Spleen (tissue), 11 donors: Measurements from ENCODE around the gene EDC3. TPM values are rescaled to one million over a fixed set of nuclear protein-coding genes. Genes with fewer than 3 reads are reported as not detected.

Experiments
- DNase-seq: peaks from one replicate; pipeline ENCODE4 v3.0.0-alpha.2; 2020
- H3K27ac ChIP-seq, 8 donors: fragments of 200-600 bp; sonication (generic) in 7 of 8; 1 replicate in 4 of 8; 2 replicates in 4 of 8; pipeline versions ENCODE4 v1.5.0 to v1.8.0; 2016 to 2021; ENCODE audit warnings: inconsistent platforms in 4 of 8, mild to moderate bottlenecking in 4 of 8, moderate library complexity in 1 of 8
- H3K27me3 ChIP-seq, 7 donors: fragments of 200-600 bp; sonication (generic) in 6 of 7; replicated peaks in 1 of 7; 1 replicate in 4 of 7; 2 replicates in 3 of 7; pipeline versions ENCODE4 v1.5.0 to v1.8.0; 2016 to 2021; ENCODE audit warnings: inconsistent platforms in 3 of 7, mild to moderate bottlenecking in 1 of 7
- H3K36me3 ChIP-seq, 6 donors: fragments of 200-600 bp; sonication (generic) in 5 of 6; 1 replicate in 4 of 6; 2 replicates in 2 of 6; pipeline versions ENCODE4 v1.5.0 to v1.8.0; 2016 to 2021; ENCODE audit warnings: inconsistent platforms in 2 of 6
- H3K4me1 ChIP-seq, 6 donors: fragments of 200-600 bp; sonication (generic) in 5 of 6; 1 replicate in 3 of 6; 2 replicates in 3 of 6; pipeline versions ENCODE4 v1.5.0 to v1.8.0; 2016 to 2021; ENCODE audit warnings: inconsistent platforms in 3 of 6
- H3K4me3 ChIP-seq, 8 donors: fragments of 200-600 bp; sonication (generic) in 7 of 8; 1 replicate in 4 of 8; 2 replicates in 4 of 8; pipeline versions ENCODE4 v1.5.0 to v1.8.0; 2016 to 2021; ENCODE audit warnings: inconsistent platforms in 4 of 8, mild to moderate bottlenecking in 4 of 8, moderate library complexity in 2 of 8
- H3K9me3 ChIP-seq, 8 donors: fragments of 200-600 bp; sonication (generic) in 7 of 8; 1 replicate in 4 of 8; 2 replicates in 4 of 8; pipeline versions ENCODE4 v1.5.0 to v1.8.0; 2016 to 2021; ENCODE audit warnings: inconsistent platforms in 4 of 8
- POLR2A ChIP-seq, 3 donors: fragments of 450-650 bp; IDR thresholded peaks; one replicate each; pipeline ENCODE4 v1.5.1; 2017; ENCODE audit warnings: antibody characterized with exemption in 3 of 3, mild to moderate bottlenecking in 1 of 3
- POLR2AphosphoS5 ChIP-seq, 3 donors: sonication (generic); formaldehyde crosslinking; IDR thresholded peaks; one replicate each; pipeline ENCODE4 v1.5.1; 2017; ENCODE audit warnings: antibody characterized with exemption in 3 of 3
- WGBS, 5 donors: extraction: QIAGEN DNeasy Blood & Tissue Kit in 3 of 5; methylation state at CpG; one replicate each; pipeline versions ENCODE4 v1.1.5 to v1.1.7; 2013 to 2018; 5-methylcytosine and 5-hydroxymethylcytosine counted together
- intact Hi-C: fragments of 100-400 bp; cut with DNase I; formaldehyde crosslinking; loops from one replicate; pipeline ENCODE4 v1.15.0; 2023; ENCODE audit warnings: low total_unique reads
- polyA plus RNA-seq, 3 donors: library from polyadenylated mRNA; stranded (reverse); fragments of 200-250 nt; gene quantifications; one replicate each; pipeline ENCODE4 v1.2.1, GENCODE V29; 2013
- total RNA-seq, 7 donors: library from RNA; depleted of rRNA in 3 of 7; stranded (reverse); fragments of >200 nt in 3 of 7; fragmentation: NEBNext Ultra II Directional in 4 of 7; extraction: Animal tissue kit (Norgen Biotek cat#: 25700) in 4 of 7; gene quantifications; one replicate each; pipeline versions ENCODE4 v1.1.0 to v1.2.1, GENCODE V29; 2016 to 2021
- TF ChIP-seq, protein P1 (sequence below), 11 experiments: fragments of 200-600 bp in 7 of 11; fragments of 450-650 bp in 4 of 11; sonication (generic) in 4 of 11; IDR thresholded peaks in 8 of 11; conservative IDR thresholded peaks in 3 of 11; 1 replicate in 7 of 11; 2 replicates in 4 of 11; pipeline versions ENCODE4 v1.4.0 to v1.8.0; 2016 to 2021; ENCODE audit warnings: antibody characterized with exemption in 11 of 11, inconsistent platforms in 4 of 11, mild to moderate bottlenecking in 1 of 11
- donor health status: healthy with polysubstance abuse.
- donor health status: DM: no; HTN: no; CAD: no; lungs with moderate emphysema.
- donor health status: DM: no; HTN: no; CAD: no.
- donor health status: Bipolar disorder and iron deficiency.
- donor health status: healthy.
- donor health status: DM: no; HTN: no; CAD: no.
- donor health status: DM: yes; HTN: yes; CAD: no.

EDC3 gene
- total and polyA plus RNA-seq, 10 donors = 8.3 to 32.5 (median 17.9) TPM

GRCh38 chr15:74674161-74674560 lies 21.7 kb downstream of the EDC3 start:
- Histone ChIP-seq H3K9me3 (no peaks in the 10 kb centered on the region), H3K36me3 (peaks cover 0 to 58% (median 38%) of the 10 kb centered on the region in 6 donors), H3K4me3 (no peak overlapping the region), H3K27me3 (no peaks in the 10 kb centered on the region), H3K27ac (no peak overlapping the region), H3K4me1 (peaks cover 0 to 13% (median 0%) of the 10 kb centered on the region in 6 donors)
- no peak for DNase-seq
- 93 to 98% (median 96%) methylated on average over 3 of the region's 3 CpGs for WGBS, 5 donors
- no peak for TF ChIP-seq POLR2A (IDR thresholded peaks at IDR 0.05)
- TF ChIP-seq POLR2AphosphoS5 (IDR thresholded peaks at IDR 0.05) = no peak
- TF ChIP-seq, protein P1, sequence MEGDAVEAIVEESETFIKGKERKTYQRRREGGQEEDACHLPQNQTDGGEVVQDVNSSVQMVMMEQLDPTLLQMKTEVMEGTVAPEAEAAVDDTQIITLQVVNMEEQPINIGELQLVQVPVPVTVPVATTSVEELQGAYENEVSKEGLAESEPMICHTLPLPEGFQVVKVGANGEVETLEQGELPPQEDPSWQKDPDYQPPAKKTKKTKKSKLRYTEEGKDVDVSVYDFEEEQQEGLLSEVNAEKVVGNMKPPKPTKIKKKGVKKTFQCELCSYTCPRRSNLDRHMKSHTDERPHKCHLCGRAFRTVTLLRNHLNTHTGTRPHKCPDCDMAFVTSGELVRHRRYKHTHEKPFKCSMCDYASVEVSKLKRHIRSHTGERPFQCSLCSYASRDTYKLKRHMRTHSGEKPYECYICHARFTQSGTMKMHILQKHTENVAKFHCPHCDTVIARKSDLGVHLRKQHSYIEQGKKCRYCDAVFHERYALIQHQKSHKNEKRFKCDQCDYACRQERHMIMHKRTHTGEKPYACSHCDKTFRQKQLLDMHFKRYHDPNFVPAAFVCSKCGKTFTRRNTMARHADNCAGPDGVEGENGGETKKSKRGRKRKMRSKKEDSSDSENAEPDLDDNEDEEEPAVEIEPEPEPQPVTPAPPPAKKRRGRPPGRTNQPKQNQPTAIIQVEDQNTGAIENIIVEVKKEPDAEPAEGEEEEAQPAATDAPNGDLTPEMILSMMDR (IDR thresholded peaks at IDR 0.05 in 8 of 11, conservative IDR thresholded peaks at IDR 0.05 in 3 of 11) = no peak
- intact Hi-C loops = no loop called here

DNA sequence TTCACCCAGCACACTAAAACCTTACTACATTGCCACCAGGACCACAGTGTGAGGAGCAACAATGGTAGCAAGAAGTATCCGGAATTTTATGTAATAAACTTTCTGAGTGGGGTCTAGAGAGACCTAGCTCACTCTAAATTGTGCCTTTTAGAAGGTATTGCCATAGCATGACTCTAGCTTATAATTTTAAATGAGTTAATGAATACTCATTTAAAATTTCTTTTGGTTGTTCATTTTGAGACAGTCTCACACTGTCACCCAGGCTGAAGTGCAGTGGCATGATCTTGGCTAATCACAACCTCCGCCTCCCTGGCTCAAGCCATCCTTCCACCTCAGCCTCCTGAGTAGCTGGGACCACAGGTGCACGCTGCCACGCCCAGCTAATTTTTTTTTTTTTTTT lies 26.2 kb downstream of the EDC3 start:
- H3K4me3 ChIP-seq = no peak overlapping the region
- peaks cover 2 to 17% (median 4%) of the 10 kb centered on the region in 6 donors for H3K4me1 ChIP-seq
- peaks cover 0 to 79% (median 42%) of the 10 kb centered on the region in 6 donors for H3K36me3 ChIP-seq
- no peak for DNase-seq
- no peaks in the 10 kb centered on the region for H3K9me3 ChIP-seq
- 94 to 97% (median 96%) methylated on average over 4 of the region's 4 CpGs for whole genome bisulfite sequencing, 5 donors
- no peak overlapping the region for H3K27ac ChIP-seq
- intact Hi-C loops = no loop called here
- H3K27me3 ChIP-seq = no peaks in the 10 kb centered on the region
- TF ChIP-seq, protein P1 (IDR thresholded peaks at IDR 0.05 in 8 of 11, conservative IDR thresholded peaks at IDR 0.05 in 3 of 11) = no peak
- TF ChIP-seq POLR2A (IDR thresholded peaks at IDR 0.05) (no peak), POLR2AphosphoS5 (IDR thresholded peaks at IDR 0.05) (no peak)

- Histone ChIP-seq H3K9me3 (no peaks in the 10 kb centered on the region), H3K4me1 (peaks cover 9 to 29% (median 17%) of the 10 kb centered on the region in 6 donors), H3K36me3 (peaks cover 0 to 62% (median 30%) of the 10 kb centered on the region in 6 donors), H3K27me3 (no peaks in the 10 kb centered on the region), H3K4me3 (no peak overlapping the region), H3K27ac (no peak overlapping the region)
- 88 to 100% (median 98%) methylated on average over 1 of the region's 1 CpG for WGBS, 5 donors
- DNase-seq = no peak
- TF ChIP-seq POLR2A (IDR thresholded peaks at IDR 0.05) = no peak
- TF ChIP-seq POLR2AphosphoS5 (IDR thresholded peaks at IDR 0.05) = no peak
- TF ChIP-seq, protein P1 (IDR thresholded peaks at IDR 0.05 in 8 of 11, conservative IDR thresholded peaks at IDR 0.05 in 3 of 11) = no peak
- intact Hi-C loops = no loop called here
Measured at GRCh38 chr15:74667975-74668374, 27.8 kb downstream of the EDC3 start.

DNA sequence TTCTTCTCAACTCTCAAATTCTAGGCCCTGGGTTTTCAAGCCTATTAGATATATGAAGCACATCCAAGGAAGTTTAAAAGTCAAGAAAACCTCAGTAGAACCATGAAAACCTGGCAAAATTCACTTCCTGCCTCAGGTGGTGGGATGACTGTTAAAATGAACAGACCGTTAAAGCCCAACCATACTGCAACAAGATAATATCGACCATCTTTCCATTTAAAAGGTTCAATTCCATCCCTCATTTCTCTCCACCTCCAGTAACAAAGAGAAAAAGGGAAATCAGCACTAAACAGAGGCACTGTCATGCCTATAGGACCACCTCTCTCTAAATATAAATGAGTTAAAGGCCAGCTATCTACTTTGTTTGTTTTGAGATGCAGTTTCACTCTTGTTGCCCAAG lies 31.2 kb downstream of the EDC3 start:
- Histone ChIP-seq H3K4me3 (no peak overlapping the region), H3K27me3 (no peaks in the 10 kb centered on the region), H3K36me3 (peaks cover 0 to 44% (median 6%) of the 10 kb centered on the region in 6 donors), H3K4me1 (peaks cover 9 to 24% (median 15%) of the 10 kb centered on the region in 6 donors), H3K27ac (peak overlapping the region in 3 of 8 donors; percentile 38 to 61 (median 47)), H3K9me3 (no peaks in the 10 kb centered on the region)
- WGBS, 5 donors = 79 to 84% (median 82%) methylated on average over 2 of the region's 2 CpGs
- intact Hi-C loops = no loop called here
- TF ChIP-seq POLR2AphosphoS5 (IDR thresholded peaks at IDR 0.05) (no peak), POLR2A (IDR thresholded peaks at IDR 0.05) (no peak)
- TF ChIP-seq, protein P1 (IDR thresholded peaks at IDR 0.05 in 8 of 11, conservative IDR thresholded peaks at IDR 0.05 in 3 of 11) = no peak
- no peak for DNase-seq
